Measurements from ENCODE around the gene FOXL3. TPM values are rescaled to one million over a fixed set of nuclear protein-coding genes. Genes with fewer than 3 reads are reported as not detected.

The FOXL3 gene
- total RNA-seq, 4 donors from 2014 or later = not detected

- TF ChIP-seq POLR2AphosphoS5 (IDR thresholded peaks at IDR 0.05) = no peak
- no peak for TF ChIP-seq POLR2A (IDR thresholded peaks at IDR 0.05; ENCODE audit: low read depth)
- no peak for TF ChIP-seq CTCF (IDR thresholded peaks at IDR 0.05)
- no peak for TF ChIP-seq EP300 (IDR thresholded peaks at IDR 0.05)
- intact Hi-C loops (cut with DNase I) = no loop called here
- 94% methylated on average over 8 of the region's 11 CpGs for WGBS
Observed at GRCh38 chr7:303425-303824, 13.5 kb downstream of the FOXL3 start.

GRCh38 chr7:303884-304573, 14.1 kb downstream of the FOXL3 start:
- peaks cover 0 to 11% (median 8%) of the 10 kb centered on the region in 4 donors for H3K9me3 ChIP-seq
- TF ChIP-seq POLR2A (IDR thresholded peaks at IDR 0.05; ENCODE audit: low read depth) = no peak
- no peak overlapping the region for H3K4me3 ChIP-seq
- no peaks in the 10 kb centered on the region for H3K36me3 ChIP-seq
- H3K4me1 ChIP-seq = no peaks in the 10 kb centered on the region
- intact Hi-C loops (cut with DNase I) = no loop called here
- no peak for DNase-seq (ENCODE audit: extremely low spot score)
- no peak overlapping the region for H3K27ac ChIP-seq (replicated peaks in 1 of 4)
- WGBS = 90% methylated on average over 24 of the region's 24 CpGs
- peaks cover 0 to 29% (median 0%) of the 10 kb centered on the region in 4 donors for H3K27me3 ChIP-seq

More at GRCh38 chr7:303425-303824, 13.5 kb downstream of the FOXL3 start:
- H3K4me1 ChIP-seq = no peaks in the 10 kb centered on the region
- peaks cover 0 to 11% (median 8%) of the 10 kb centered on the region in 4 donors for H3K9me3 ChIP-seq
- H3K27ac ChIP-seq (replicated peaks in 1 of 4) = no peak overlapping the region
- peaks cover 0 to 29% (median 0%) of the 10 kb centered on the region in 4 donors for H3K27me3 ChIP-seq
- H3K4me3 ChIP-seq = no peak overlapping the region
- DNase-seq (ENCODE audit: extremely low spot score) = no peak
- no peaks in the 10 kb centered on the region for H3K36me3 ChIP-seq

DNA sequence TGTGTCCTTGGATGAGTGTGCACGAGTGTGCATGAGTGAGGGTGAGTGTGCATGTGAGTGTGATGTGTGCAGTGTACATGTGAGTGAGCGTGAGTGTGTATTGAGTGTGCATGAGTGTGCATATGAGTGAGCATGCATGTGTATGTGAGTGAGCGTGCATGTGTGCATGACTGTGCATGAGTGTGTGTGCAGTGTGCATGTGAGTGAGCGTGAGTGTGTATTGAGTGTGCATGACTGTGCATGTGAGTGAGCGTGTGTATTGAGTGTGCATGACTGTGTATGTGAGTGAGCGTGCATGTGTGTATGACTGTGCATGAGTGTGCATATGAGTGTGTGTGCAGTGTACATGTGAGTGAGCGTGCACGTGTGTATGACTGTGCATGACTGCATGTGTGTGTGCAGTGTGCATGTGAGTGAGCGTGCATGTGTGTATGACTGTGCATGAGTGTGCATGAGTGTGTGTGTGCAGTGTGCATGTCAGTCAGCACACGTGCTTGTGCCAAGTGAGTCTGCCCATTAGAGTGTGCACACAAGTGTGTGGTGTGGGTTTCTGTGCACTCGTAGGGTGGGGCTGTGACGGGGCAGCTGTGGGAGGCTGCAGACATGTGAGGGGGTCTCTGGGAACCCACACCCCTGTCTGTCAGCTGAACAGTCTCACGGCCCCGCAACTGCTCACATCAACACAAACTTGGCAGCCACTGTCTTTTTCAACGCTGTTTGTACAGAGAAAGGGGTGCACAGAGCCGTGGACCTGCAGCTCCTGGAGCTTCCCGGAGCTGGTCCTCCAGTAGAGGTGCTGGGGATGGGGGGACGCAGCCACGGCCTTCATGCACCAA, 14.8 kb downstream of the FOXL3 start:
- H3K4me1 ChIP-seq = no peaks in the 10 kb centered on the region
- DNase-seq (ENCODE audit: extremely low spot score) = no peak
- peaks cover 0 to 11% (median 8%) of the 10 kb centered on the region in 4 donors for H3K9me3 ChIP-seq
- no peaks in the 10 kb centered on the region for H3K36me3 ChIP-seq
- H3K27ac ChIP-seq (replicated peaks in 1 of 4) = no peak overlapping the region
- no peak overlapping the region for H3K4me3 ChIP-seq
- TF ChIP-seq EP300 (IDR thresholded peaks at IDR 0.05) = no peak
- no peak for TF ChIP-seq POLR2AphosphoS5 (IDR thresholded peaks at IDR 0.05)
- TF ChIP-seq CTCF (IDR thresholded peaks at IDR 0.05) = no peak
- no peak for TF ChIP-seq POLR2A (IDR thresholded peaks at IDR 0.05; ENCODE audit: low read depth)
- peaks cover 0 to 29% (median 0%) of the 10 kb centered on the region in 4 donors for H3K27me3 ChIP-seq
- WGBS = 79% methylated on average over 17 of the region's 19 CpGs
- intact Hi-C loops (cut with DNase I) = no loop called here

- Histone ChIP-seq H3K27ac (replicated peaks in 1 of 4) (no peak overlapping the region), H3K4me3 (no peak overlapping the region), H3K9me3 (peaks cover 0 to 11% (median 8%) of the 10 kb centered on the region in 4 donors), H3K27me3 (peaks cover 0 to 30% (median 0%) of the 10 kb centered on the region in 4 donors), H3K36me3 (no peaks in the 10 kb centered on the region), H3K4me1 (no peaks in the 10 kb centered on the region)
- DNase-seq (ENCODE audit: extremely low spot score) = no peak
- TF ChIP-seq EP300 (IDR thresholded peaks at IDR 0.05) = no peak
- TF ChIP-seq CTCF (IDR thresholded peaks at IDR 0.05) = no peak
- TF ChIP-seq POLR2A (IDR thresholded peaks at IDR 0.05; ENCODE audit: low read depth) = no peak
- no peak for TF ChIP-seq POLR2AphosphoS5 (IDR thresholded peaks at IDR 0.05)
- intact Hi-C loops (cut with DNase I) = no loop called here
- 81% methylated on average over 24 of the region's 35 CpGs for WGBS
Observed at GRCh38 chr7:305410-306151, 15.6 kb downstream of the FOXL3 start.
